GM19099 (cell line): ENCODE results near the gene CEP83.

Experiments
- POLR2A ChIP-seq: IDR thresholded peaks from 3 replicates; pipeline ENCODE4 v1.6.1; 2011; ENCODE audit warnings: low read depth; ENCODE audit not compliant: insufficient read length; ENCODE audit errors: extremely low read depth

Gene CEP83, protein sequence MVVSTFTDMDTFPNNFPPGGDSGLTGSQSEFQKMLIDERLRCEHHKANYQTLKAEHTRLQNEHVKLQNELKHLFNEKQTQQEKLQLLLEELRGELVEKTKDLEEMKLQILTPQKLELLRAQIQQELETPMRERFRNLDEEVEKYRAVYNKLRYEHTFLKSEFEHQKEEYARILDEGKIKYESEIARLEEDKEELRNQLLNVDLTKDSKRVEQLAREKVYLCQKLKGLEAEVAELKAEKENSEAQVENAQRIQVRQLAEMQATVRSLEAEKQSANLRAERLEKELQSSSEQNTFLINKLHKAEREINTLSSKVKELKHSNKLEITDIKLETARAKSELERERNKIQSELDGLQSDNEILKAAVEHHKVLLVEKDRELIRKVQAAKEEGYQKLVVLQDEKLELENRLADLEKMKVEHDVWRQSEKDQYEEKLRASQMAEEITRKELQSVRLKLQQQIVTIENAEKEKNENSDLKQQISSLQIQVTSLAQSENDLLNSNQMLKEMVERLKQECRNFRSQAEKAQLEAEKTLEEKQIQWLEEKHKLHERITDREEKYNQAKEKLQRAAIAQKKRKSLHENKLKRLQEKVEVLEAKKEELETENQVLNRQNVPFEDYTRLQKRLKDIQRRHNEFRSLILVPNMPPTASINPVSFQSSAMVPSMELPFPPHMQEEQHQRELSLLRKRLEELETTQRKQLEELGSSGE

DNA sequence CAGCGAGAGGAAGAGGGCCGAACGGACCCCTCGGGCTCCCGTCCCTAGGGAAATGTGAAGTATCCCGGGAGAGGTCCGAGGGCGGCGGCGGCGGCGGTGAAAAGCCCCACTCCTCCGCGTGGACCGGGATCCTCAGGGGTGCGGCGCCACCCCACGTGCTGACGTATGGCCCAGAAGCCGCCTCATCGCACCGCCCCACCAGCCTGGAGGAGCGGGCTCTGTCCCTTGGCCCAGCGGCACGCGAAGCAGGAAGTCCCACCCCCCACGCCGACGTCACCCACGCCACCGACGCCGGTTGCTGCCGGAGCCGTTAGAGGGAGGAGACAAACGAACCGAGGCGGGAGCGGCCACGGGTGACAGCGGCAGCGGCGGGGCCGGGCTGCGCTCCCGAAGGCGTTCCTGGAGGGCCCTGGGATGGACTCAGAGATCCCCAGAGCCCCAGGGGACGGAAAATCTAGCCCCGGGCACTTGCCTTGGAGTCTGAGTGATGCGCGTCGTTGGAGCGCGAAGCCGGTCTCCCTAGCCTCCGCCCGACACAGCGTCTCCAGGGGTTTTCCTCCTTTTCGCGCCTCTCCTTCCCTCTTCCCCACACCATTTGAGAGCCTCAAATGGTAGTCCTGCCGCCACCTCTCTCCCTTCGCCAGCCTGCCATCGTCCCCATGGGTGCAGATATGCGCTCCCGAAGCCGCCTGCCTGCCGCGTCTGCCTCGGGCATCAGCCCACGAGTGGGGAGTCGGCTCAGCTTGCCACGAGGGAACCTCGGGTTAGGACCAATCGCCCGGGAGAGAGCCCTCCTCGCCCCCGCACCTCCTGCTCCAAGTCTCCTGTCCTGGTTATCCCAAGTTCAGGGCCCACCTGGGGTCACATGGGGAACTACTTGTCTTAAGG lies at the start of gene CEP83:
TSS of gene CEP83 (minus strand) at position 140 of the 888 bp plus-strand sequence. CDS start 47,377 bp downstream, outside the sequence.
- peak; percentile 90 for TF ChIP-seq POLR2A

DNA sequence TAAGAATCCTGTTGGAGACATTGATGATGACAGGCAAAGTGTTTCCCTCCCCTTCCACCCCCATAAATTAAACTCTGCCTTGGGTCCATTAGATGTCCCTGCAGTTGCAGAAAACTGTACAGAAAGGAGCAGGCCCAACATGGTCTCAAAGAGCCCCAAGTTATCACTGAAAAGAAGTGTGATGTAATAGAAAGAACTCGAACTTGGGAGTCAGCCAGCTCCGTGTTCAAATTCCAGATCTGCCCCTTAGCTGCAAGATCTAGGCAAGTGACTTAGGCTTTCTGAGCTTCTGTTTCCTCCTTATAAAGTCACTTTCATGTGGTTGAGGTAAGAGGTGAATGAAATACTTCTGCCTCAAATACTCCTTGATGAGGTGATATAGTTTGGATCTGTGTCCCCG lies 49.6 kb upstream of the CEP83 start:
- TF ChIP-seq POLR2A, result no peak

DNA sequence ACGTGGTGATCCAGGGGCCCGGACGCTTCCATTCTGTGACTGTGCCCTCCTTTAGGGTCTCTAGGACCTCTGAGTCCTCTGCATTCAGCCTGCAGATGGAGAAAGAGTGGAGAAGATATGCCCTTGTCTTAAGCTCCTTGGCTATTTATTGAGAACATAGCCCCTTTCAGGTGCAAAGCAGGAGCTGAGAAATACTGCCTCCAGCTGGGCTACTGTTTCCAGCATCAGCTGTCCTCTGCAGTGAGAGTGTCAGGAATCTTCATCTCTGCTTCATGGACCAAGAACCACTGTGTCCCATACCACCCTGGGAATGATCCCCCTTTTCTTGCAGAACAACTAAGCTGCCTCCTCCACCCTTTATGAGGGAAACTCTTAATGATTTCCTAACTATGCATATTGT lies 47.8 kb upstream of the CEP83 start:
- TF ChIP-seq POLR2A, result no peak

DNA sequence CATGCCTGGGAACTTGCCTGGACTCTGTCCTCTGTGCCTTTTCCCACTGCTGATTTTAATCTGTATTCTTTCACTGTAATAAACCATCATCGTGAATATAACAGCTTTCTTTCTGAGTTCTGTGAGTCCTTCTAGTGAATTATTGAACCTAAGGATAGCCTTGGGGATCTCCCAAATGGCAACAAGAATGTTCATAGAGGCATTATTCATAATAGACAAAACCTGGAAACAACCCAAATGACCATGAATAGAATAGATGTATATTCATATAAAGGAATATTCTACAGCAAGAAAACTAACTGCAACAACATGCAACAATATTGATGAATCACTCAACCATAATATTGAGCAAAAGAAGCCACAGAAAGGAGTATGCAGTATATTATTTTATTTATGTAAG lies 44.7 kb upstream of the CEP83 start:
- TF ChIP-seq POLR2A, result no peak

DNA sequence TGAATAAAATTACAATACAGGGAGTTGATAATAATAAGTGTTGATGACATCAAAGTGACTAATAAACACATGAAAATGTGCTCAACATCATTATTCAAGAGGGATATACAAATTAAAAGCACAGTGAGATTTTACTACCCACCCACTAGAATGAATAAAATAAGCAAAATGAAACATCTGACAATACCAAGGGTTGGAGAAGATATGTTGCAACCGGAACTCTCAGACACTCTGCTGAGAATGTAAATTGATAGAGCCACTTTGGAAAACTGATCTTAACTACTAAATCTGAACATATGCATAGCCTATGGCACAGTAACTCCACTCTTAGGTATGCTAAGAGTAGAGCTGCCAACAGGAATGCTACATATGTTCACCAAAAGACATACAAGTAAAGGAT lies 44.0 kb upstream of the CEP83 start:
- TF ChIP-seq POLR2A, result no peak

DNA sequence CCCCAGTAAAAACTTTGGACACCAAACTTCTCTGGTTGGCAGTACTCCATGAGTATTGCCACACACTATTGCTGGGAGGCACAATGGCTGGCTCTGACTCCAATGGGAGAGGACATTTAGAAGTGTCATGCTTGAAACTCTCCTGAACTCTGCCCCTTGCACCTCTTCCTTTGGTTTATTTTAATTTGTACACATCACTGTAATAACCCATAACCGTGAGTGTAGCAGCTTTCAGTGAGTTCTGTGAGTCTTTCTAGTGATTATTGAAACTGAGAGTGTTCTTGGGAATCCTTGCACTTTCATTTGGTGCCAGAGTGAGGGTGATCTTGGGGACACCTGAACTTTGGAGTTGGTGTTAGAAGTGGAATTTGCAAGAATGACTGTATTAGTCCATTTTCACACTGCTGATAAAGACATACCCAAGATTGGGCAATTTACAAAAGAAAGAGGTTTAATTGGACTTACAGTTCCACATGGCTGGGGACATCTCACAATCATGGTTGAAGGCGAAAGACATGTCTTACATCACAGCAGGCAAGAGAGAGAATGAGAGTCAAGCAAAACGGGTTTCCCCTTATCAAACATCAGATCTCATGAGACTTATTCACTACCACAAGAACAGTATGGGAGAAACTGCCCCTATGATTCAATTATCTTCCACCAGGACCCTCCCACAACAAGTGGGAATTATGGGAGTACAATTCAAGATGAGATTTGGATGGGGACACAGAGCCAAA lies 41.3 kb upstream of the CEP83 start:
- no peak for TF ChIP-seq POLR2A

DNA sequence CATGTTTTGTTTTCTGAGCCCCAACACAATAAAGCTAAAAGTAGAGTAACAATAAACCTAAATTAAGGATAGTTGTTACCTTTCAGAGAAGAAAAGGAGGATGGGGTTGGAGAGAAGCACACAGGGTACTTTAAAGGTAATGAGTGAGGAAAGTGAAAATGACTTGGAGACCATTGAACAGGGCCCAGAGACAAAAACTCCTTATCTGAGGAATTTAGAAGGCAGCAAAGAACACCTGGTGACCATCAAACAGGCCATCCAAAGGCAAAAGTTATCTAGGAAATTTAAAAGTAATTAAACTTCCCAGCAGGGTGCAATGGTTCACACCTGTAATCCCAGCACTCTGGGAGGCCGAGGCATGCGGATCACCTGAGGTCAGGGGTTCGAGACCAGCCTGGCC lies 39.0 kb upstream of the CEP83 start:
- no peak for TF ChIP-seq POLR2A

DNA sequence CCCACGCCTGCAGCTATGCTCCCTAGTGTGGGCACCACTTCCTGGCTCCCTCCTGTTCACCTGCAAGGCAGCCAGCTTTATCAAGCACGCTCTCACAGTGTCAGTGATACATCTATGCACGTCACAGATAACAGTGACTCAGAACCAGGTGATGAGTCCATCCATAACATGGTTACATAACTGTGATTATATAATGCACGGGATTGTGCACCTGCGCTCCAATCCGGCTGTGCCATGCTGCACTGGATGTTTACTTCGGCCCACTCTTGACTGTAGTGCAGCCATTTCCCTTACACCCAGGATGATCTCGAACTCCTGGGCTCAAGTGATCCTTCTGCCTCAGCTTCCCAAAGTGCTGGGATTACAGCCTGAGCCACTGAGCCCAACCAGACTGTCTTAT lies 38.4 kb upstream of the CEP83 start:
- TF ChIP-seq POLR2A, result no peak

DNA sequence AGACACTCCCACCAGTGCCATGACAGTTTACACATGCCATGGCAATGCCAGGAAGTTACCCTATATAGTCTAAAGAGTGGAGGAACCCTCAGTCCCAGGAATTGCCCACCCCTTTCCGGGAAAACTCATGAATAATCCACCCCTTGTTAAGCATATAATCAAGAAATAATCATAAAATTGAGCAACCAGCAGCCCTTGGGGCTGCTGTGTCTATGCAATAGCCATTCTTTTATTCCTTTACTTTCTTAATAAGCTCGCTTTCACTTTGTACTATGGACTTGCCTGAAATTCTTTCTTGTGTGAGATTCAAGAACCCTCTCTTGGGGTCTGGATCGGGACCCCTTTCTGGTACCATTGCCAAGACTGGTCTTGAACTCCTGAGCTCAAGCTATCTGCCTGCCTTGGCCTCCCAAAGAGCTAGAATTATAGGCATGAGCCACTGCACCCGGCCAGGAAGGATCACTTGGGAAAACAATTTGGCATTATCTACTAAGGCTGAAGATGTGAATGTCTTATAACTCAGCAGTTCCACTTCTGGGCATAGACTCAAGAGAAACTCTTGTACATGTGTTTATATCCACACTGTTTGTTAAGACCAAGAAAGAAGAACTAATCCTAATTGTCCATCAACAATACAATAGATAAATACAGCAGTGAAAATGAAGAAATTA lies 35.9 kb upstream of the CEP83 start:
- TF ChIP-seq POLR2A, result no peak

DNA sequence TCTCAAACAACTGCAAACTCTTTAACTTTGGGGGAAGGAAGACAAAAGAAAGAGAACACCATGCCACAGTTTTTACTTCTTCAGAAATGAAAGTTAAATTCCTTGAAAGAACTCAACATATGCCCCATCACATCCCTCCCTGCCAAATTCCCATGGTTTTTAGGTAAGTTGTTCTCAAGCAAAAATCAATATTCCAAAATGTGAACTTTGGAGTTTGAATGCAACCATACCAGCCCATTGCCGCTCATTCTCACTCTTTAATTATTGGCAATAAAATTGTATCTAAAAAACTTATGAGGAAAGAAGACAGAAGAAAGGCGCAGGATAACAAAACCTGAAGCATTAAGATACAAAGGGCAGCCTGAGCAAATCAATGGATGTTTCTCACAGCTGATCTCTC lies 31.8 kb upstream of the CEP83 start:
- TF ChIP-seq POLR2A, result no peak

DNA sequence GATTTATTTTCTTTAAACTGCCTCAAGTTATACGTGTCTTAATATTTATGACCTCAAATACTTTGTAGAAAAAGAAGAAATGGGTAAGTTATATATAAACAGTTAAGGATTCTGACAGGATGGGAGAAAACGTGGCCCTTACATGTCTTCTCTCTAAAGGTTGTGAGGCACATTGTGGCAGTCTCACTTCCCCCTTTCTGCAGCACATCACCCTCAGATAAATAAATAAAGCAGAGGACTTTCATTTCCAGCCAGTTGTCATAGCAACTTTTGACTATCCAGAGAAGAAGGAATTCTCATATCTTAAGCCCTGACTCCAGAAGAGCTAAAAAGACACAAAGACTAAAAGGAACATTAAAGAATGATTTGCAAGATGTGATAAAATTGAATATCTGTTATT lies 28.8 kb upstream of the CEP83 start:
- TF ChIP-seq POLR2A, result no peak

DNA sequence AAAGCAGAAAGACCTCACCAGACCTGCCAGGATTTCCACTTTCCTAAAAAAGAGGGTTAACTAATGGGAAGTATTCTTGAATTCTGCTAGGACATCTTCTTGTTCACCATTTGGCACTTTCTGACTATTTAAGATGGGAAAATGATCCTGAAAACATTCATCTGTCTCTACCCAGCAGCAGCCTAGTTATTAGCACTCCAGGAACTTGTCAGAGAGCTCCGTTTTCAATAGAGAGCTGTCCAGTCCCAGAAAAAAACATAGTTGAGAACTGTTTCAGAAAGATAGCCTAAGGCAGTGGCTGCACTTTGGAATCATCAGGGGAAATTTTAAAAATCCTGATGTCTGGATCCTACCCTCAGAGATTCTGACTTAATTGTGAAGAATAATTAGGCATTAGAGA lies 22.1 kb upstream of the CEP83 start:
- TF ChIP-seq POLR2A, result no peak

DNA sequence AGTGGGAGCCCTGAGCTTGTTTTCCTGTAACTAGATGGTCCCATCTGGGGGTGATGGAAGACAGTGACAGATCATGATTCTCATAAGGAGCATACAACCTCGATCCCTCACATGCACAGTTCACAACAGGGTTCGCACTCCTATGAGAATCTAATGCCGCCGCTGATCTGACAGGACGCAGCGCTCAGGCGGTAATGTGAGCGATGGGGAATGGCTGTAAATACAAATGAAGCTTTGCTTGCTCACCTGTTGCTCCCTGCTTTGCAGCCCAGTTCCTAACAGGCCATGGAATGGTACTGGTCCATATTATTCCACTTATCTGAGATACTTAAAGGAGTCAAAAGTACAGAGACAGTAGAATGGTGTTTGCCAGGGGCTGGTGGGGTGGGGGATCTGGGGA lies 9.9 kb upstream of the CEP83 start:
- TF ChIP-seq POLR2A, result no peak

DNA sequence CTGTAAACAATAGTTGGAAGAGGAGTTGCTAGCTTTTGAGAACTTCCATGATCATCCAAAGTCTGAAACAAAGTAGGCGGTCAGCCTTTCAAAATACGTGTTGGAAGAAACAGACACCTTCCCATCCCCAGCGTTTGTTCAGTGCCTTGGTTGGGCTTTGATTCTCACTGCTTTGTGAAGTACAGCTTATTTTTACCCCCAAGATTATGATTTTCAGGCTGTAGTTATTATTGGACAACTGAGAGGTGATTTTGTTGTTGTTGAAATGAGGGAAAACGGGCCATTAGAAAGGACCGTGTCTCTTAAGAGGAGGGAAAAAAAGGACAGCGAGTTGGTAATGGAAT lies 921 bp upstream of the CEP83 start:
- TF ChIP-seq POLR2A, result no peak

DNA sequence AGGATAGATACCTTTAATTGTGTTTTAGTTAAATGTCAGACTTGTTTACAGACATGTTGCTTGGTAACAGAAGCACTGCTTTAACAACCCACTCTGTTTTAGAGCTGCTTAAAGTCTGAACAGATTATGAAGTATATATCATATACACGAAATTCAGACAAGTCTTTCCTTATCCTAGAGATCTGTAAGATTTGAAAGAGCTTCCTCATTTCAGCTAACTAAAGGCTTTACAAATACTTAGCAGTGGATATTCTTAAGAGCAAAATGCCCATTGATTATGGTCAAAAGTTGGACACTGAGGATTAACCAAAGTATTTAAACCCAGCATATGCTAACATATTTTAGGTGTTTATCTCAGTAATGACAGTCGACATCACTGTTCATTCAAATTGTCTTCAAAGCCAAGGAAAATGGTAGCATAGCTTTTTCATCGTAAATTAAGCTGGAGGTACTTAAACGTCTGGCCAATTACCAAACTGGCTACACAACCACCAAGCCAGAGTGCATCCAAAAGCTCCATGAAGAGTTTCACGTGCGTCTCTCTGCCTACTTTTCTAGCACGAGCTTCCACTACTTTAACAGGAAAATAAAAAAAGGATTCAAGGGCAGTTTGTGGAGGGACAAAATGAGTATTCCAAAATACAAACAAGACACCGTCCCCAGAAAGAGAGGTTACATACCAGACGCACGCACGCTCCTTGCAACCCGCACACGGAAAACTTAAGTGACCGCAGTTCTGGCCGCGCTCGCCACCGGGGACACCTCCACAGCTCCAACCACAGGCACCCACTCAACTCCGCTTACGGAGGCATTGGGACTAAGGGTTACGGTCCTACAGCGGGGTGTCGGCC lies 565 bp downstream of the CEP83 start:
- no peak for TF ChIP-seq POLR2A
